ENCODE results near the gene AOPEP.

Gene AOPEP

GRCh38 chr9:94920420-94921091, 194.1 kb downstream of the AOPEP start:
- peak; percentile 96 for DNase-seq

- peak; percentile 93 for DNase-seq
Measured at GRCh38 chr9:94921092-94921471, 194.6 kb downstream of the AOPEP start.

- no peak for DNase-seq
Measured at GRCh38 chr9:94921656-94922055, 195.2 kb downstream of the AOPEP start.

- peak; percentile 97 for DNase-seq
Measured at GRCh38 chr9:94922098-94922607, 195.7 kb downstream of the AOPEP start.

- DNase-seq = no peak
Measured at GRCh38 chr9:94922691-94923107, 196.2 kb downstream of the AOPEP start.

GRCh38 chr9:94923326-94924089, 197.0 kb downstream of the AOPEP start:
- DNase-seq = no peak

GRCh38 chr9:94925751-94926430, 199.4 kb downstream of the AOPEP start:
- no peak for DNase-seq

- no peak for DNase-seq
Measured at GRCh38 chr9:94926431-94926800, 199.9 kb downstream of the AOPEP start.

- no peak for DNase-seq
Measured at GRCh38 chr9:94927048-94927761, 200.7 kb downstream of the AOPEP start.

- peak; percentile 71 for DNase-seq
Measured at GRCh38 chr9:94927762-94928670, 201.5 kb downstream of the AOPEP start.

GRCh38 chr9:94928691-94929368, 202.3 kb downstream of the AOPEP start:
- DNase-seq = peak; percentile 58

- DNase-seq = peak; percentile 61
Measured at GRCh38 chr9:94929369-94929756, 202.9 kb downstream of the AOPEP start.

- no peak for DNase-seq
Measured at GRCh38 chr9:94931036-94931633, 204.6 kb downstream of the AOPEP start.

- DNase-seq = no peak
Measured at GRCh38 chr9:94931740-94932139, 205.2 kb downstream of the AOPEP start.

- DNase-seq = no peak
Measured at GRCh38 chr9:94932652-94933510, 206.4 kb downstream of the AOPEP start.

- DNase-seq = peak; percentile 83
Measured at GRCh38 chr9:94933511-94933828, 207.0 kb downstream of the AOPEP start.

GRCh38 chr9:94934816-94935328, 208.4 kb downstream of the AOPEP start:
- DNase-seq = no peak

GRCh38 chr9:94935396-94935795, 208.9 kb downstream of the AOPEP start:
- DNase-seq = no peak

GRCh38 chr9:94936419-94936818, 209.9 kb downstream of the AOPEP start:
- DNase-seq = no peak
